ENCODE measurements around the gene ANKRD9.

DNA sequence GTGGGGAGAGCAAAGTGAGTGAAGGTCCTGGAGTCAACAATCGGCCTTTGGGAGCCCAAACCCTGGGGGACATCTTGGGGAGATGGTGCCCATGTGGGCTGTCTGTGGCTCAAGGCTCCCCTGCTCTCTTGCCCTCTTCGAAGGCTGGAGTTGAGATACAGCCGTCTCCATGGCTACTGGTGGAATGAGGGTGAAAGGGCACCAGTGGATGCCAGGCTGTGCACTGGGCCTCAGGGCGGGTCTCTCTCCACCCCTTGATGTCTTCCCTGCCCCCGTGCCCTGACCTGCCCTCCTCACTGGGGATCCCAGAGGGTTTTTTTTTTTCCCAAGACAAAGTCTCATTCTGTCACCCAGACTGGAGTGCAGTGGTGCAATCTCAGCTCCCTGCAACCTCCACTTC, 2.0 kb upstream of the ANKRD9 start:
- TF ChIP-seq, protein P1, sequence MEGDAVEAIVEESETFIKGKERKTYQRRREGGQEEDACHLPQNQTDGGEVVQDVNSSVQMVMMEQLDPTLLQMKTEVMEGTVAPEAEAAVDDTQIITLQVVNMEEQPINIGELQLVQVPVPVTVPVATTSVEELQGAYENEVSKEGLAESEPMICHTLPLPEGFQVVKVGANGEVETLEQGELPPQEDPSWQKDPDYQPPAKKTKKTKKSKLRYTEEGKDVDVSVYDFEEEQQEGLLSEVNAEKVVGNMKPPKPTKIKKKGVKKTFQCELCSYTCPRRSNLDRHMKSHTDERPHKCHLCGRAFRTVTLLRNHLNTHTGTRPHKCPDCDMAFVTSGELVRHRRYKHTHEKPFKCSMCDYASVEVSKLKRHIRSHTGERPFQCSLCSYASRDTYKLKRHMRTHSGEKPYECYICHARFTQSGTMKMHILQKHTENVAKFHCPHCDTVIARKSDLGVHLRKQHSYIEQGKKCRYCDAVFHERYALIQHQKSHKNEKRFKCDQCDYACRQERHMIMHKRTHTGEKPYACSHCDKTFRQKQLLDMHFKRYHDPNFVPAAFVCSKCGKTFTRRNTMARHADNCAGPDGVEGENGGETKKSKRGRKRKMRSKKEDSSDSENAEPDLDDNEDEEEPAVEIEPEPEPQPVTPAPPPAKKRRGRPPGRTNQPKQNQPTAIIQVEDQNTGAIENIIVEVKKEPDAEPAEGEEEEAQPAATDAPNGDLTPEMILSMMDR (IDR thresholded peaks at IDR 0.05), result no peak
- TF ChIP-seq POLR2AphosphoS5 (IDR thresholded peaks at IDR 0.05; ENCODE audit: low read depth, low read length), result no peak
- no peak for TF ChIP-seq SIN3A (IDR thresholded peaks at IDR 0.05; ENCODE audit: borderline replicate concordance, insufficient read depth, low read depth, low read length)
- no peak for TF ChIP-seq TCF7L2 (IDR thresholded peaks at IDR 0.05; ENCODE audit: low read depth, low read length)
